GM21528 (cell line): ENCODE measurements around the gene SERPINE1.

Experiments
- ATAC-seq: cut with Tn5 transposase; IDR thresholded peaks from one replicate; pipeline ENCODE4 v1.9.1; 2021; ENCODE audit warnings: mild to moderate bottlenecking, moderate library complexity; ENCODE audit not compliant: unreplicated experiment, low FRiP score

The SERPINE1 gene

GRCh38 chr7:101166909-101167644, 40.2 kb downstream of the SERPINE1 start:
- ATAC-seq, result no peak

- ATAC-seq, result no peak
Measured at GRCh38 chr7:101167645-101168411, 40.9 kb downstream of the SERPINE1 start.

GRCh38 chr7:101168412-101169049, 41.6 kb downstream of the SERPINE1 start:
- ATAC-seq, result no peak

GRCh38 chr7:101169110-101169837, 42.4 kb downstream of the SERPINE1 start:
- ATAC-seq, result no peak

GRCh38 chr7:101169838-101170551, 43.1 kb downstream of the SERPINE1 start:
- peak; percentile 45 for ATAC-seq

GRCh38 chr7:101170617-101171441, 43.9 kb downstream of the SERPINE1 start:
- no peak for ATAC-seq

- ATAC-seq, result no peak
Measured at GRCh38 chr7:101171442-101171837, 44.5 kb downstream of the SERPINE1 start.

GRCh38 chr7:101172005-101172853, 45.3 kb downstream of the SERPINE1 start:
- ATAC-seq, result no peak

- no peak for ATAC-seq
Measured at GRCh38 chr7:101172854-101173751, 46.2 kb downstream of the SERPINE1 start.

GRCh38 chr7:101173752-101174244, 46.9 kb downstream of the SERPINE1 start:
- ATAC-seq, result no peak

GRCh38 chr7:101174322-101174854, 47.5 kb downstream of the SERPINE1 start:
- no peak for ATAC-seq

GRCh38 chr7:101175664-101176063, 48.8 kb downstream of the SERPINE1 start:
- no peak for ATAC-seq

- ATAC-seq, result no peak
Measured at GRCh38 chr7:101177644-101178043, 50.7 kb downstream of the SERPINE1 start.

GRCh38 chr7:101179117-101179516, 52.2 kb downstream of the SERPINE1 start:
- no peak for ATAC-seq

- ATAC-seq, result no peak
Measured at GRCh38 chr7:101179713-101180112, 52.8 kb downstream of the SERPINE1 start.

GRCh38 chr7:101180130-101180755, 53.3 kb downstream of the SERPINE1 start, which contains the start of gene NAT16:
Gene NAT16, minus strand, starts transcription at chr7:101180293. Its CDS starts 5,486 bp downstream, at chr7:101174807.
- no peak for ATAC-seq
